Ovary (tissue), 3 donors: Measurements from ENCODE around the gene TMEM120B.

ENCODE experiments used
- POLR2A ChIP-seq: fragments of 450-650 bp; IDR thresholded peaks from one replicate; pipeline ENCODE4 v1.6.1; 2017; ENCODE audit warnings: antibody characterized with exemption, mild to moderate bottlenecking, moderate library complexity
- TF ChIP-seq, protein P1 (sequence below), 3 donors: fragments of 450-650 bp in 2 of 3; fragments of 200-600 bp in 1 of 3; IDR thresholded peaks; one replicate each; pipeline versions ENCODE4 v1.5.1 to v1.8.0; 2016 to 2022; ENCODE audit warnings: antibody characterized with exemption in 3 of 3, mild to moderate bottlenecking in 1 of 3
- donor health status: DM: no; HTN: no; CAD: no.

DNA sequence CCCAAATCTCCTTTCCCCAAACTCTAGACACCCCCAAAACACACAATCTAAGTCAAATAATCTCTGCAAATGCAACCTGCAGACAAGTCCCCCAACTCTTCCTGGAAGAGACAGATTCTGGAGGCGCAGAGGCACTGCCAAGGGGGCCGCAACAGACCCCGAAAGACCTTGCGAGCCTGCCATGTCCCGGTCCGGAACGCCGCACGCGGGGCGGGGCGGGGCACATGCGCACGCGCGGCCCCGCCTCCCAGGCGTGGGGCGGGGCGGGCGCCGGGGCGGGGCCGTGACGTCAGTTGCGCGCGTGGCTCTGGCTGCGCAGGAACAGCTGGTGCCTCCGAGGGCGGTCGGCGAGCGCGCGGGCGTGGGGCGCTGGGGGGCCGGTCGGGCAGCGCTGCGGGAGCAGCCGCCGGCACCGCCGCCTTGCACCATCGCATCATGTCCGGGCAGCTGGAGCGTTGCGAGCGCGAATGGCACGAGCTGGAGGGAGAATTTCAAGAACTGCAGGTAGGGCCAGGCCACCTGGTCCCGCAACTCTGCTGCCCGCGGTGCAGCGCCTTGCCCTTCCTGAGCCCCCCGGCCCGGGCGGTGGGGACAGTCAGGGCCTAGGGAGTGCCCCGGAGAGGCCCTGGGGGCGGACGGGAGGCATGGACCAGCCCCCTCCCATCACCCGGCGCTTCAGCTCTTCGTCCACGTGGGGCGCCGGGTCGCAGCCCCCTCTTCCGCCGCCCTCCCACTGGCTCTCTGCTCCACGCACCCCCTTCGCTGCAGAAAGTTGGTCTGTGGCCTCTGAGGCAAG is at the start of gene TMEM120B:
- TF ChIP-seq, protein P1, sequence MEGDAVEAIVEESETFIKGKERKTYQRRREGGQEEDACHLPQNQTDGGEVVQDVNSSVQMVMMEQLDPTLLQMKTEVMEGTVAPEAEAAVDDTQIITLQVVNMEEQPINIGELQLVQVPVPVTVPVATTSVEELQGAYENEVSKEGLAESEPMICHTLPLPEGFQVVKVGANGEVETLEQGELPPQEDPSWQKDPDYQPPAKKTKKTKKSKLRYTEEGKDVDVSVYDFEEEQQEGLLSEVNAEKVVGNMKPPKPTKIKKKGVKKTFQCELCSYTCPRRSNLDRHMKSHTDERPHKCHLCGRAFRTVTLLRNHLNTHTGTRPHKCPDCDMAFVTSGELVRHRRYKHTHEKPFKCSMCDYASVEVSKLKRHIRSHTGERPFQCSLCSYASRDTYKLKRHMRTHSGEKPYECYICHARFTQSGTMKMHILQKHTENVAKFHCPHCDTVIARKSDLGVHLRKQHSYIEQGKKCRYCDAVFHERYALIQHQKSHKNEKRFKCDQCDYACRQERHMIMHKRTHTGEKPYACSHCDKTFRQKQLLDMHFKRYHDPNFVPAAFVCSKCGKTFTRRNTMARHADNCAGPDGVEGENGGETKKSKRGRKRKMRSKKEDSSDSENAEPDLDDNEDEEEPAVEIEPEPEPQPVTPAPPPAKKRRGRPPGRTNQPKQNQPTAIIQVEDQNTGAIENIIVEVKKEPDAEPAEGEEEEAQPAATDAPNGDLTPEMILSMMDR (IDR thresholded peaks at IDR 0.05): no peak
- peak; percentile 77 for TF ChIP-seq POLR2A
